IMR-90 (cell line): ENCODE measurements around the gene NTRK3. TPM values are rescaled to one million over a fixed set of nuclear protein-coding genes. Genes with fewer than 3 reads are reported as not detected.

ENCODE experiments used
- ATAC-seq: fragments of 200-7000 bp; cut with Tn5 transposase; 2 replicates; pipeline ENCODE4 v1.9.1; 2020; ENCODE audit warnings: low read depth, mild to moderate bottlenecking, moderate library complexity
- BruUV-seq: library from RNA; stranded (reverse); fragments of 400-500 nt; replicated peaks from 2 replicates; lab custom pipeline; 2021; lab: Mats Ljungman, UMichigan
- CTCF ChIA-PET: fragments of 300-600 bp; formaldehyde crosslinking; extraction: SDS; loops from one replicate; lab custom pipeline; 2021; ENCODE audit warnings: antibody characterized with exemption; lab: Yijun Ruan, JAX
- POLR2A ChIA-PET: fragments of 300-600 bp; sonication (Branson Sonifier 250); formaldehyde crosslinking; loops from one replicate; lab custom pipeline; 2022; ENCODE audit warnings: antibody characterized with exemption; ENCODE audit not compliant: unreplicated experiment; lab: Charles Lee
- DNase-seq: peaks from one replicate; pipeline ENCODE4 v3.0.0; 2013
- H2AFZ ChIP-seq: replicated peaks from 2 replicates; pipeline ENCODE3; 2013; ENCODE audit warnings: low read length, mild to moderate bottlenecking; ENCODE audit not compliant: poor library complexity
- H2AK5ac ChIP-seq: 2 replicates; pipeline ENCODE4 v1.6.1; 2013; ENCODE audit warnings: low read depth, low read length, inconsistent platforms
- H2AK9ac ChIP-seq: replicated peaks from 2 replicates; pipeline ENCODE3; 2013; ENCODE audit warnings: mild to moderate bottlenecking, low read depth, low read length, moderate library complexity; ENCODE audit not compliant: poor library complexity
- H2BK120ac ChIP-seq: 2 replicates; pipeline ENCODE4 v1.6.1; 2013; ENCODE audit warnings: low read depth, low read length, inconsistent platforms
- H2BK15ac ChIP-seq: 3 replicates; pipeline ENCODE4 v1.6.1; 2013; ENCODE audit warnings: low read depth, low read length, inconsistent platforms
- H2BK20ac ChIP-seq: 2 replicates; pipeline ENCODE4 v1.6.1; 2013; ENCODE audit warnings: low read depth, mild to moderate bottlenecking, inconsistent platforms, low read length, moderate library complexity
- H2BK5ac ChIP-seq: 2 replicates; pipeline ENCODE4 v1.6.1; 2013; ENCODE audit warnings: mild to moderate bottlenecking, low read depth, low read length, inconsistent platforms; ENCODE audit not compliant: poor library complexity, severe bottlenecking
- H3K14ac ChIP-seq: replicated peaks from 2 replicates; pipeline ENCODE4 v1.6.1; 2013; ENCODE audit warnings: low read depth, low read length, inconsistent platforms
- H3K18ac ChIP-seq: 2 replicates; pipeline ENCODE4 v1.6.1; 2013; ENCODE audit warnings: low read depth, low read length, control low read depth
- H3K23ac ChIP-seq: 2 replicates; pipeline ENCODE4 v1.6.1; 2013; ENCODE audit warnings: low read depth, low read length, inconsistent platforms
- H3K27ac ChIP-seq: 2 replicates; pipeline ENCODE4 v1.5.1; 2013; ENCODE audit warnings: mild to moderate bottlenecking, control low read depth, low read length; ENCODE audit not compliant: insufficient read depth
- H3K27me3 ChIP-seq: 2 replicates; pipeline ENCODE4 v1.6.1; 2013; ENCODE audit warnings: low read length; ENCODE audit not compliant: control insufficient read depth, insufficient read depth
- H3K36me3 ChIP-seq: 2 replicates; pipeline ENCODE4 v1.6.1; 2013; ENCODE audit warnings: low read length, mixed read lengths; ENCODE audit not compliant: control insufficient read depth, insufficient read depth
- H3K4ac ChIP-seq: 2 replicates; pipeline ENCODE4 v1.6.1; 2013; ENCODE audit warnings: low read depth, low read length, inconsistent platforms
- H3K4me1 ChIP-seq: 2 replicates; pipeline ENCODE4 v1.6.1; 2013; ENCODE audit warnings: low read length, mixed read lengths; ENCODE audit not compliant: control insufficient read depth, insufficient read depth
- H3K4me2 ChIP-seq: 2 replicates; pipeline ENCODE4 v1.6.1; 2013; ENCODE audit warnings: low read depth, mild to moderate bottlenecking, control low read depth, low read length, moderate library complexity
- H3K4me3 ChIP-seq: 2 replicates; pipeline ENCODE4 v1.5.1; 2013; ENCODE audit warnings: low read depth, mild to moderate bottlenecking, control low read depth, low read length, moderate library complexity; ENCODE audit not compliant: insufficient read depth
- H3K56ac ChIP-seq: 2 replicates; pipeline ENCODE4 v1.6.1; 2013; ENCODE audit warnings: low read length, inconsistent platforms; ENCODE audit not compliant: insufficient read depth; ENCODE audit errors: extremely low read depth
- H3K79me1 ChIP-seq, 2 experiments: 2 replicates each; pipeline ENCODE4 v1.6.1; 2013; ENCODE audit warnings: low read length in 2 of 2, inconsistent platforms in 1 of 2, low read depth in 1 of 2
- H3K9ac ChIP-seq: 2 replicates; pipeline ENCODE4 v1.6.1; 2013; ENCODE audit warnings: low read depth, low read length, control low read depth
- H3K9me1 ChIP-seq: 2 replicates; pipeline ENCODE4 v1.6.1; 2013; ENCODE audit warnings: low read length, inconsistent platforms; ENCODE audit not compliant: insufficient read depth
- H3K9me3 ChIP-seq: 2 replicates; pipeline ENCODE4 v1.6.1; 2013; ENCODE audit warnings: low read length; ENCODE audit not compliant: control insufficient read depth, insufficient read depth
- H4K20me1 ChIP-seq: 2 replicates; pipeline ENCODE4 v1.6.1; 2013; ENCODE audit warnings: low read length, inconsistent platforms; ENCODE audit not compliant: insufficient read depth
- H4K5ac ChIP-seq: 2 replicates; pipeline ENCODE4 v1.6.1; 2013; ENCODE audit warnings: mild to moderate bottlenecking, low read depth, low read length, control low read depth
- H4K8ac ChIP-seq, 2 experiments: 2 replicates each; pipeline ENCODE4 v1.6.1; 2013; ENCODE audit warnings: low read depth in 2 of 2, low read length in 2 of 2, control low read depth in 1 of 2, inconsistent platforms in 1 of 2
- H4K91ac ChIP-seq: 2 replicates; pipeline ENCODE4 v1.6.1; 2013; ENCODE audit warnings: low read depth, low read length, inconsistent platforms; ENCODE audit not compliant: insufficient read depth
- BHLHE40 ChIP-seq: fragments of 150-350 bp; IDR thresholded peaks from 2 replicates; pipeline ENCODE4 v1.6.1; 2016; ENCODE audit warnings: mild to moderate bottlenecking, low read depth, low read length
- CHD1 ChIP-seq: IDR thresholded peaks from 2 replicates; pipeline ENCODE4 v1.6.1; 2012; ENCODE audit warnings: low read depth, low read length, improper control_type of control experiment
- FOS ChIP-seq: fragments of 150-350 bp; IDR thresholded peaks from 2 replicates; pipeline ENCODE4 v1.6.1; 2016; ENCODE audit warnings: low read depth, low read length
- NFE2L2 ChIP-seq: fragments of 150-350 bp; IDR thresholded peaks from 2 replicates; pipeline ENCODE4 v1.6.1; 2016; ENCODE audit warnings: low read depth, mild to moderate bottlenecking, low read length
- POLR2A ChIP-seq: IDR thresholded peaks from 2 replicates; pipeline ENCODE4 v1.6.1; 2012; ENCODE audit warnings: mild to moderate bottlenecking, low read depth, low read length
- RAD21 ChIP-seq: IDR thresholded peaks from 2 replicates; pipeline ENCODE4 v1.6.1; 2012; ENCODE audit warnings: low read length, improper control_type of control experiment
- RCOR1 ChIP-seq: IDR thresholded peaks from 2 replicates; pipeline ENCODE4 v1.6.1; 2012; ENCODE audit warnings: mild to moderate bottlenecking, low read length, improper control_type of control experiment; ENCODE audit not compliant: insufficient replicate concordance
- WGBS, 2 experiments: methylation state at CpG; one replicate each; pipeline versions ENCODE4 v1.1.5 to v1.1.7; 2013; ENCODE audit warnings: missing lambda C conversion rate in 2 of 2; ENCODE audit not compliant: insufficient read length in 1 of 2; ENCODE audit errors: extremely low coverage in 2 of 2; 5-methylcytosine and 5-hydroxymethylcytosine counted together
- dilution Hi-C: fragments of 300-500 bp; cut with HindIII; formaldehyde crosslinking; loops from one replicate; pipeline ENCODE4 v1.14.3; 2018; ENCODE audit warnings: low sequenced_read_pairs; ENCODE audit not compliant: unreplicated experiment
- in situ Hi-C: fragments of 300-500 bp; cut with MboI; formaldehyde crosslinking; loops from 3 replicates; pipeline ENCODE4 v1.14.3; 2019; ENCODE audit warnings: low sequenced_read_pairs, inconsistent platforms, mixed read lengths
- intact Hi-C: fragments of 100-400 bp; cut with micrococcal nuclease; formaldehyde crosslinking; loops from 2 replicates; pipeline ENCODE4 v1.10.0; 2022
- polyA plus RNA-seq, 3 experiments: library from polyadenylated mRNA; depleted of rRNA; stranded (reverse); fragments of >200 nt; gene quantifications; 2 replicates each; pipeline ENCODE4 v1.2.3, GENCODE V29; 2012; ENCODE audit warnings: low replicate concordance in 1 of 3
- total RNA-seq: library from RNA; depleted of rRNA; stranded (reverse); fragments of >200 nt; gene quantifications from 2 replicates; pipeline ENCODE4 v1.2.3, GENCODE V29; 2012
- TF ChIP-seq, protein P1 (sequence below): fragments of 150-350 bp; IDR thresholded peaks from 2 replicates; pipeline ENCODE4 v1.6.1; 2016; ENCODE audit warnings: low read depth, mild to moderate bottlenecking, low read length, moderate library complexity, borderline replicate concordance

Gene NTRK3
- total and polyA plus RNA-seq, 2 of the 4 experiments (the other 2 are of a cell fraction) = under 0.01 to 0.15 TPM

DNA sequence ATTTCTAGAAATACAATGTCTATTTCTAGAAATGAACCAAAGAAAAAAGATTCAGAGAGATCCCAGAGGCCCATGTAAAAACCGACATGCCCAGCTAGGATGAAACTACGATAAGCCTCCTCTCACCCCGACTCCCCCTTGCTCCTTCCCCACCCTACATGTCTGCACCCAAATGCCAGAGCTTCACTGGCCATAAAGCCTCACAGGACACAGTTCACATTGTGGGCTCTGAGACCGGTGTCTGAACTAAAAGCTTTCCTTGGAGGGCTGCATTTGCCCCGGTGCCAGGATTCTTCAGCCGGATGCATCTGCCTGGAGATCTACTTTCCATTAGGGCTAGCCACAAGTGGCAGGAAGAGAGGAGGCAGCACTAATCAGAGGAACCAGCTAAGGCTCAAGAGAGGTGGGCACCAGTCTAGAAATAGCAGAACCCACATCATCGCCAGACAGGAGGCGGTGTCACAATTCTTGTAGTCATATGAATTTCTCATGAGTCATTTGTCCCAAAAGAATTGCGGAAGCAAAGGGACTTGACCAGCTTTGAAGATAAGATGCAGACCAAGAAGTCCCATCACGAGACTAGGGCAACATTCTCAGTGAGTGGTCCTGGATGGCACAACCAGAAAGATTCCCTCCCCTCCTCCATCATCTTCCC is 353.6 kb downstream of the NTRK3 start:
- H2AK5ac ChIP-seq = no peak overlapping the region
- H4K8ac ChIP-seq = no peak overlapping the region
- TF ChIP-seq, protein P1, sequence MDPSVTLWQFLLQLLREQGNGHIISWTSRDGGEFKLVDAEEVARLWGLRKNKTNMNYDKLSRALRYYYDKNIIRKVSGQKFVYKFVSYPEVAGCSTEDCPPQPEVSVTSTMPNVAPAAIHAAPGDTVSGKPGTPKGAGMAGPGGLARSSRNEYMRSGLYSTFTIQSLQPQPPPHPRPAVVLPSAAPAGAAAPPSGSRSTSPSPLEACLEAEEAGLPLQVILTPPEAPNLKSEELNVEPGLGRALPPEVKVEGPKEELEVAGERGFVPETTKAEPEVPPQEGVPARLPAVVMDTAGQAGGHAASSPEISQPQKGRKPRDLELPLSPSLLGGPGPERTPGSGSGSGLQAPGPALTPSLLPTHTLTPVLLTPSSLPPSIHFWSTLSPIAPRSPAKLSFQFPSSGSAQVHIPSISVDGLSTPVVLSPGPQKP = no peak
- no peak for TF ChIP-seq CHD1
- TF ChIP-seq RAD21 = no peak
- no peak for TF ChIP-seq POLR2A
- TF ChIP-seq BHLHE40 = no peak
- TF ChIP-seq RCOR1 = no peak
- TF ChIP-seq FOS = no peak
- no peak for TF ChIP-seq NFE2L2
- H3K18ac ChIP-seq = no peak overlapping the region
- H3K56ac ChIP-seq = no peak overlapping the region
- BruUV-seq = no TSS peak
- no peak overlapping the region for H2AFZ ChIP-seq
- no peak overlapping the region for H2BK20ac ChIP-seq
- DNase-seq = no peak
- in situ Hi-C loops (no loop called here), dilution Hi-C loops (no loop called here), intact Hi-C loops (no loop called here)
- no peak overlapping the region for H3K4ac ChIP-seq
- H3K27me3 ChIP-seq = no peaks in the 10 kb centered on the region
- no peak overlapping the region for H3K4me3 ChIP-seq
- no peak overlapping the region for H3K27ac ChIP-seq
- H3K9me1 ChIP-seq = no peaks in the 10 kb centered on the region
- H2BK15ac ChIP-seq = no peak overlapping the region
- no peak overlapping the region for H3K23ac ChIP-seq
- no peaks in the 10 kb centered on the region for H3K36me3 ChIP-seq
- no peak overlapping the region for H2BK120ac ChIP-seq
- H3K9ac ChIP-seq = no peak overlapping the region
- H3K79me1 ChIP-seq = no peaks in the 10 kb centered on the region
- no peaks in the 10 kb centered on the region for H3K4me1 ChIP-seq
- H3K9me3 ChIP-seq = no peaks in the 10 kb centered on the region
- ATAC-seq = no peak
- no peak overlapping the region for H3K4me2 ChIP-seq
- no peaks in the 10 kb centered on the region for H4K20me1 ChIP-seq
- POLR2A ChIA-PET = no interaction called here
- H3K14ac ChIP-seq = no peak overlapping the region
- no peak overlapping the region for H2BK5ac ChIP-seq
- no peak overlapping the region for H4K91ac ChIP-seq
- CTCF ChIA-PET = no interaction called here
- H4K5ac ChIP-seq = no peak overlapping the region
- H2AK9ac ChIP-seq = no peak overlapping the region
- WGBS, 2 experiments = 64% methylated on average over 5 of the region's 10 CpGs; no CpG with 5 or more reads in 1 of the 2 experiments
